Adrenal gland (tissue), 5 donors: Measurements from ENCODE around the gene PGM1.

Experiments
- CTCF ChIP-seq, 6 experiments: fragments of 450-650 bp in 4 of 6; fragments of 200-600 bp in 2 of 6; sonication (generic) in 1 of 6; IDR thresholded peaks; 1 replicate in 5 of 6; 2 replicates in 1 of 6; pipeline versions ENCODE4 v1.5.1 to v1.8.0; 2016 to 2021; ENCODE audit warnings: antibody characterized with exemption in 6 of 6, mild to moderate bottlenecking in 2 of 6, moderate library complexity in 1 of 6
- POLR2A ChIP-seq, 2 donors: fragments of 450-650 bp; IDR thresholded peaks; one replicate each; pipeline ENCODE4 v1.6.1; 2017; ENCODE audit warnings: antibody characterized with exemption in 2 of 2, mild to moderate bottlenecking in 2 of 2, moderate library complexity in 1 of 2
- donor health status: DM: no; HTN: no; CAD: no.

GRCh38 chr1:63701187-63701586, 108.0 kb downstream of the PGM1 start:
- TF ChIP-seq CTCF (IDR thresholded peaks at IDR 0.05): no peak
- no peak for TF ChIP-seq POLR2A (IDR thresholded peaks at IDR 0.05)
